KMS-11 (cell line): ENCODE data around the gene LGALS3.

Experiments
- H2AFZ ChIP-seq: fragments of 200-600 bp; sonication (generic); 2 replicates; pipeline ENCODE4 v1.6.1; 2016; ENCODE audit warnings: antibody characterized with exemption, mixed run types, low read depth
- H3K27ac ChIP-seq: fragments of 200-600 bp; sonication (generic); 2 replicates; pipeline ENCODE4 v1.6.1; 2016; ENCODE audit warnings: mild to moderate bottlenecking, mixed run types
- H3K27me3 ChIP-seq: fragments of 200-600 bp; sonication (generic); 2 replicates; pipeline ENCODE4 v1.6.1; 2017; ENCODE audit warnings: mild to moderate bottlenecking, low read depth, mixed run types, moderate library complexity; ENCODE audit not compliant: insufficient read depth
- H3K36me3 ChIP-seq: fragments of 200-600 bp; sonication (generic); 2 replicates; pipeline ENCODE4 v1.6.1; 2017; ENCODE audit warnings: mild to moderate bottlenecking, mixed run types; ENCODE audit not compliant: insufficient read depth
- H3K4me1 ChIP-seq: fragments of 200-600 bp; sonication (generic); 2 replicates; pipeline ENCODE4 v1.6.1; 2016; ENCODE audit warnings: mild to moderate bottlenecking, low read depth, mixed run types; ENCODE audit not compliant: poor library complexity, severe bottlenecking
- H3K4me2 ChIP-seq: fragments of 200-600 bp; sonication (generic); 2 replicates; pipeline ENCODE4 v1.7.0; 2016; ENCODE audit warnings: mild to moderate bottlenecking, mixed run types
- H3K4me3 ChIP-seq: fragments of 200-600 bp; sonication (generic); IDR thresholded peaks from 2 replicates; pipeline ENCODE4 v1.6.1; 2017; ENCODE audit warnings: low read depth, low read length, mixed read lengths; ENCODE audit not compliant: insufficient read depth
- H3K79me2 ChIP-seq: fragments of 200-600 bp; sonication (generic); 2 replicates; pipeline ENCODE4 v1.6.1; 2016; ENCODE audit warnings: low read depth, mixed run types; ENCODE audit not compliant: insufficient read depth
- H3K9ac ChIP-seq: fragments of 200-600 bp; sonication (generic); 2 replicates; pipeline ENCODE4 v1.6.1; 2016; ENCODE audit warnings: mild to moderate bottlenecking, mixed run types
- H4K20me1 ChIP-seq: fragments of 200-600 bp; sonication (generic); 2 replicates; pipeline ENCODE4 v1.6.1; 2016; ENCODE audit warnings: mild to moderate bottlenecking, mixed run types; ENCODE audit not compliant: insufficient read depth
- TF ChIP-seq, protein P1 (sequence below): fragments of 200-600 bp; sonication (generic); conservative IDR thresholded peaks from 2 replicates; pipeline ENCODE4 v1.6.1; 2017; ENCODE audit warnings: low read depth, mild to moderate bottlenecking, antibody characterized with exemption, low read length, moderate library complexity, mixed read lengths

LGALS3 gene

DNA sequence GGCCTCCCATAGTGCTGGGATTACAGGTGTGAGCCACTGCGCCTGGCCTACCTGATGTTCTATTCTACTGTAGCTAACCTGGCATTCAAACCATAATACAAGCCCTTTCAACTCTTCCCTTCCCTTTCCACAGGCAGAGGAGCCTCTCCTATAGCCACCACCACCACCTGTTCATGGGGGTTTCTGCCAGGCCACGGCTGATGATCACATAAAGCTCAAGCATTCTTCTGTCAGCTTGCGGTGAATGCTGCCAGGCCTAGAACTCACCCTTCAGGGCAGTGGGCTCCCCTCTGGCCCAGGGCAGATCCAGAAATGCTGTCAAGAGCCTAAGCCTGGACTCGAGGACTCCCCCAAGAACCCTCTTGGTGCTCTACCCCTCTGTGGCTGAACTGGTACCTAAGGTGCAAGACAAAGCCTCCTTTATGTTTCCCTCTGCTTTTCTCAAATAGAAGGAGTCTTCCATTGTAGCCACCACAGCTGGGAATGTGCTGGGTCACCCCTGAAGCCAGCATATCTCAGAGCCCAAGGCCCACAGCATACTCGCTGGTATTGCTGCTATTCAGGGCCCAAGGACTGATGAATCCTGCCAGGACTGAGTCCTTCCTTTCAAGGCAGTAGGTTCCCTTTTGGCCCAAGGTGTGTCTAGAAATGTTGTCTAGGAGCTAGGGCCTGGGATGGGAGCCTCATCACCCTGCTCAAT, 65.8 kb downstream of the LGALS3 start:
- H3K36me3 ChIP-seq, result no peaks in the 10 kb centered on the region
- no peak overlapping the region for H3K4me3 ChIP-seq
- peaks cover 9% of the 10 kb centered on the region for H3K4me1 ChIP-seq
- TF ChIP-seq, protein P1, sequence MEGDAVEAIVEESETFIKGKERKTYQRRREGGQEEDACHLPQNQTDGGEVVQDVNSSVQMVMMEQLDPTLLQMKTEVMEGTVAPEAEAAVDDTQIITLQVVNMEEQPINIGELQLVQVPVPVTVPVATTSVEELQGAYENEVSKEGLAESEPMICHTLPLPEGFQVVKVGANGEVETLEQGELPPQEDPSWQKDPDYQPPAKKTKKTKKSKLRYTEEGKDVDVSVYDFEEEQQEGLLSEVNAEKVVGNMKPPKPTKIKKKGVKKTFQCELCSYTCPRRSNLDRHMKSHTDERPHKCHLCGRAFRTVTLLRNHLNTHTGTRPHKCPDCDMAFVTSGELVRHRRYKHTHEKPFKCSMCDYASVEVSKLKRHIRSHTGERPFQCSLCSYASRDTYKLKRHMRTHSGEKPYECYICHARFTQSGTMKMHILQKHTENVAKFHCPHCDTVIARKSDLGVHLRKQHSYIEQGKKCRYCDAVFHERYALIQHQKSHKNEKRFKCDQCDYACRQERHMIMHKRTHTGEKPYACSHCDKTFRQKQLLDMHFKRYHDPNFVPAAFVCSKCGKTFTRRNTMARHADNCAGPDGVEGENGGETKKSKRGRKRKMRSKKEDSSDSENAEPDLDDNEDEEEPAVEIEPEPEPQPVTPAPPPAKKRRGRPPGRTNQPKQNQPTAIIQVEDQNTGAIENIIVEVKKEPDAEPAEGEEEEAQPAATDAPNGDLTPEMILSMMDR, result no peak
- no peak overlapping the region for H3K27ac ChIP-seq
- no peak overlapping the region for H2AFZ ChIP-seq
- no peaks in the 10 kb centered on the region for H4K20me1 ChIP-seq
- H3K4me2 ChIP-seq, result no peak overlapping the region
- H3K79me2 ChIP-seq, result peaks cover 14% of the 10 kb centered on the region
- H3K27me3 ChIP-seq, result no peaks in the 10 kb centered on the region
- H3K9ac ChIP-seq, result no peak overlapping the region
